Measurements from ENCODE around the gene AVEN. TPM values are rescaled to one million over a fixed set of nuclear protein-coding genes. Genes with fewer than 3 reads are reported as not detected.

The AVEN gene
- total and polyA plus RNA-seq, 2 of the 13 experiments (the other 11 are each of a cell fraction or from before 2014, with no cell fraction given) = 4.4 to 17.5 TPM

- DNase-seq (ENCODE audit: low spot score) (no peak), FAIRE-seq (no peak), ATAC-seq (no peak)
- Histone ChIP-seq H3K9me3 (ENCODE audit: low read length) (no peaks in the 10 kb centered on the region), H4K20me1 (ENCODE audit: insufficient read depth, low read length) (no peaks in the 10 kb centered on the region), H3K4me2 (ENCODE audit: low read depth, low read length) (peak overlapping the region; percentile 35; the same call in 1 of the 2 replicates), H3K27me3 (ENCODE audit: control insufficient read depth in 1 of 2, insufficient read depth in 2 of 2, low read length in 2 of 2) (no peaks in the 10 kb centered on the region), H3K79me2 (ENCODE audit: insufficient read depth, low read length) (no peaks in the 10 kb centered on the region), H3K9ac (ENCODE audit: insufficient read depth, low read depth, low read length) (no peak overlapping the region), H3K4me1 (ENCODE audit: insufficient read depth, low read length) (peaks cover 8% of the 10 kb centered on the region; the same call in 1 of the 2 replicates), H2AFZ (ENCODE audit: low read length) (no peak overlapping the region), H3K27ac (ENCODE audit: extremely low read length, insufficient read depth, low read length) (no peak overlapping the region), H3K36me3 (replicated peaks in 1 of 2; ENCODE audit: control insufficient read depth in 1 of 2, insufficient read depth in 2 of 2, low read length in 2 of 2) (no peaks in the 10 kb centered on the region), H3K4me3 (replicated peaks in 1 of 3; ENCODE audit: insufficient read depth in 1 of 3, low read depth in 2 of 3, low read length in 3 of 3) (no peak overlapping the region)
- intact Hi-C loops (cut with micrococcal nuclease; ENCODE audit: unreplicated experiment) (loop anchor here (5.0 kb wide), 1 partner anchor 60 kb away; no protein-coding TSS in a partner anchor), in situ Hi-C loops (cut with HindIII; ENCODE audit: extremely low pct_ligation_motif_present, low pct_unique_long_range_greater_than_20kb) (loop anchor here (25.0 kb wide), 2 partner anchors 305 to 530 kb away; partner anchors contain the start of genes GOLGA8B and LPCAT4)
- ChIA-PET CTCF (ENCODE audit: low intra/inter-chr PET ratio, low total read pairs) (no interaction called here), POLR2A (no interaction called here)
- BruUV-seq (replicated peaks) = no TSS peak
- WGBS (ENCODE audit: low lambda C conversion rate) = 44% methylated on average over 5 of the region's 5 CpGs
- TF ChIP-seq ZNF235 (CRISPR knock-in tag; IDR thresholded peaks at IDR 0.05; ENCODE audit: borderline replicate concordance) (no peak), ZNF749 (CRISPR knock-in tag; IDR thresholded peaks at IDR 0.05; ENCODE audit: borderline replicate concordance) (no peak), ZFP90 (CRISPR knock-in tag; IDR thresholded peaks at IDR 0.05; ENCODE audit: borderline replicate concordance) (no peak), ZMYM3 (CRISPR knock-in tag; IDR thresholded peaks at IDR 0.05) (no peak), SKIL (CRISPR knock-in tag; IDR thresholded peaks at IDR 0.05; ENCODE audit: borderline replicate concordance) (no peak), ZBTB21 (CRISPR knock-in tag; IDR thresholded peaks at IDR 0.05) (no peak), CHCHD3 (CRISPR knock-in tag; IDR thresholded peaks at IDR 0.05) (no peak), HNF4G (IDR thresholded peaks at IDR 0.05; ENCODE audit: borderline replicate concordance, low read depth, low read length) (no peak), HNF4G (CRISPR knock-in tag; IDR thresholded peaks at IDR 0.05; ENCODE audit: borderline replicate concordance, low read depth) (no peak), ZNF773 (CRISPR knock-in tag; IDR thresholded peaks at IDR 0.05; ENCODE audit: borderline replicate concordance) (no peak), ZIK1 (CRISPR knock-in tag; IDR thresholded peaks at IDR 0.05; ENCODE audit: borderline replicate concordance, low read depth) (no peak), TFDP2 (CRISPR knock-in tag; IDR thresholded peaks at IDR 0.05) (no peak)
- TF ChIP-seq, protein P1, sequence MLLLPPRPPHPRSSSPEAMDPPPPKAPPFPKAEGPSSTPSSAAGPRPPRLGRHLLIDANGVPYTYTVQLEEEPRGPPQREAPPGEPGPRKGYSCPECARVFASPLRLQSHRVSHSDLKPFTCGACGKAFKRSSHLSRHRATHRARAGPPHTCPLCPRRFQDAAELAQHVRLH (CRISPR knock-in tag; IDR thresholded peaks at IDR 0.05; ENCODE audit: borderline replicate concordance, low read depth) = no peak
Observed at GRCh38 chr15:34056911-34057310, 17.9 kb upstream of the AVEN start.

Data from HepG2 (cell line).